ENCODE measurements around the gene VANGL2.

The VANGL2 gene

GRCh38 chr1:160400223-160400645, at the start of gene VANGL2:
Gene VANGL2 (plus strand): TSS chr1:160400564. CDS start chr1:160415838, 15,274 bp downstream.
- DNase-seq, result no peak

GRCh38 chr1:160351629-160352028, 48.7 kb upstream of the VANGL2 start:
- no peak for DNase-seq

GRCh38 chr1:160352555-160352954, 47.8 kb upstream of the VANGL2 start:
- no peak for DNase-seq

- no peak for DNase-seq
These were observed 47.1 kb upstream of the VANGL2 start for GRCh38 chr1:160353223-160353622.

- peak; percentile 20 to 39 for DNase-seq
These were observed 45.9 kb upstream of the VANGL2 start for GRCh38 chr1:160354388-160354985.

- DNase-seq, result no peak
These were observed 42.9 kb upstream of the VANGL2 start for GRCh38 chr1:160357286-160358002.

GRCh38 chr1:160358073-160358472, 42.3 kb upstream of the VANGL2 start:
- no peak for DNase-seq

- no peak for DNase-seq
These were observed 40.7 kb upstream of the VANGL2 start for GRCh38 chr1:160359559-160360226.

GRCh38 chr1:160360227-160360695, 40.1 kb upstream of the VANGL2 start:
- DNase-seq, result no peak

GRCh38 chr1:160361199-160361598, 39.2 kb upstream of the VANGL2 start:
- DNase-seq, result no peak

GRCh38 chr1:160361814-160362167, 38.6 kb upstream of the VANGL2 start:
- no peak for DNase-seq

- DNase-seq, result no peak
These were observed 38.0 kb upstream of the VANGL2 start for GRCh38 chr1:160362168-160362957.

GRCh38 chr1:160363010-160363409, 37.4 kb upstream of the VANGL2 start:
- no peak for DNase-seq

- DNase-seq, result no peak
These were observed 36.2 kb upstream of the VANGL2 start for GRCh38 chr1:160363951-160364735.

- no peak for DNase-seq
These were observed 35.0 kb upstream of the VANGL2 start for GRCh38 chr1:160365325-160365724.

GRCh38 chr1:160366731-160367515, 33.4 kb upstream of the VANGL2 start, which contains the start of gene NHLH1:
Gene NHLH1 (plus strand): TSS chr1:160367071. CDS start chr1:160370732, 3,661 bp downstream.
- no peak for DNase-seq

- DNase-seq, result no peak
These were observed 32.9 kb upstream of the VANGL2 start for GRCh38 chr1:160367516-160367900.

GRCh38 chr1:160367934-160368923, 32.1 kb upstream of the VANGL2 start:
- no peak for DNase-seq

GRCh38 chr1:160369087-160369486, 31.3 kb upstream of the VANGL2 start:
- DNase-seq, result no peak

All from AML-193 (cell line).